ENCODE data around the gene MAST4. TPM values are rescaled to one million over a fixed set of nuclear protein-coding genes. Genes with fewer than 3 reads are reported as not detected.

MAST4 gene
- total and polyA plus RNA-seq, 2 of the 13 experiments (the other 11 are each of a cell fraction or from before 2014, with no cell fraction given) = 3.4 to 3.7 TPM

DNA sequence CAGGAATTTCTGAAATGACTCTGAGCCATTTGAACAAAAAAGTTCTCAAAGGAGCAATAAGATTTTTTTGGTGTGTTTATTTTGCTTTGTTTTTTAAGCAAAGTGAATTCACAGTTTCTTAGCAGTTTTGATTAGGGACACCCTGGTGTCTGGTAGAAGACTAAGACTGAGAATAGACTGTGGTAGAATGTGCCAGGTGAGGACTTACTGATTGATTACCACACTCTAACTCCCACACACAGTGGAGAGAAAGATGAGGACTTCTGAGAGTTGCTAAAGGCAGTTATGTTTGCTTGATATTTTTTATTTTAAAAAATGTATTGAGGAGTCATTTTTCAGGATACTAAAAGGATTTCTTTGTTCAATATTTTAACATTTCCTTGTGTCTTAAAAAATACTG lies 425.3 kb downstream of the MAST4 start (continued):
- TF ChIP-seq, protein P1, sequence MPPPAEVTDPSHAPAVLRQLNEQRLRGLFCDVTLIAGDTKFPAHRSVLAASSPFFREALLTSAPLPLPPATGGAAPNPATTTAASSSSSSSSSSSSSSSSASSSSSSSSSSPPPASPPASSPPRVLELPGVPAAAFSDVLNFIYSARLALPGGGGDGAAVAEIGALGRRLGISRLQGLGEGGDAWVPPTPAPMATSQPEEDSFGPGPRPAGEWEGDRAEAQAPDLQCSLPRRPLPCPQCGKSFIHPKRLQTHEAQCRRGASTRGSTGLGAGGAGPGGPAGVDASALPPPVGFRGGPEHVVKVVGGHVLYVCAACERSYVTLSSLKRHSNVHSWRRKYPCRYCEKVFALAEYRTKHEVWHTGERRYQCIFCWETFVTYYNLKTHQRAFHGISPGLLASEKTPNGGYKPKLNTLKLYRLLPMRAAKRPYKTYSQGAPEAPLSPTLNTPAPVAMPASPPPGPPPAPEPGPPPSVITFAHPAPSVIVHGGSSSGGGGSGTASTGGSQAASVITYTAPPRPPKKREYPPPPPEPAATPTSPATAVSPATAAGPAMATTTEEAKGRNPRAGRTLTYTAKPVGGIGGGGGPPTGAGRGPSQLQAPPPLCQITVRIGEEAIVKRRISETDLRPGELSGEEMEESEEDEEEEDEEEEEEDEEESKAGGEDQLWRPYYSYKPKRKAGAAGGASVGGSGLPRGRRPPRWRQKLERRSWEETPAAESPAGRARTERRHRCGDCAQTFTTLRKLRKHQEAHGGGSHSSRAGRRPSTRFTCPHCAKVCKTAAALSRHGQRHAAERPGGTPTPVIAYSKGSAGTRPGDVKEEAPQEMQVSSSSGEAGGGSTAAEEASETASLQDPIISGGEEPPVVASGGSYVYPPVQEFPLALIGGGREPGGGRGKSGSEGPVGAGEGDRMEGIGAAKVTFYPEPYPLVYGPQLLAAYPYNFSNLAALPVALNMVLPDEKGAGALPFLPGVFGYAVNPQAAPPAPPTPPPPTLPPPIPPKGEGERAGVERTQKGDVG (CRISPR knock-in tag; IDR thresholded peaks at IDR 0.05; ENCODE audit: borderline replicate concordance) = no peak
- TF ChIP-seq MAFF (IDR thresholded peaks at IDR 0.05; ENCODE audit: low read depth, low read length) (no peak), SRSF1 (optimal IDR thresholded peaks at IDR 0.05; ENCODE audit: low read depth, low read length) (no peak)

DNA sequence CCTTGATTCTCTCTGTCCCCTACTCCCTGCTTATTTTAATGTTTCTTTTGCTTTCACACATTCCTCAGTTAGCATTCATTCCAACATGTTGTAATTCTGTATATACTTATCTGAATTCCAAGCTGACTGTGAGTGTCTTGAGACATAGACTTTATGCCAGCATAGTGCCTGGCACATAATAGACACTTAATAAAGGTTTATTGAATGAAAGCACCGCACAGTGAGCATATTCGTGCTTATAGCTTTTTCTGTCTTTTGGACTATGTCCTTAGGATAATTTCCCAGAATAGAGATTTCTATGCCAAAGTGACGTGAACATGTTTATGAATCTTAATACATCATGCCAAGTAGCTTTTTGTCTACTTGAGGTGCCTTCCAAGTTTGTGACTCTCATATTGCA lies 425.8 kb downstream of the MAST4 start:
- no peaks in the 10 kb centered on the region for H3K79me2 ChIP-seq (ENCODE audit: insufficient read depth, low read length)

More for the DNA sequence above, 425.8 kb downstream of the MAST4 start:
- H3K4me1 ChIP-seq (ENCODE audit: insufficient read depth, low read length) = no peaks in the 10 kb centered on the region
- FAIRE-seq (no peak), DNase-seq (ENCODE audit: low spot score) (no peak), ATAC-seq (no peak)
- H3K9me3 ChIP-seq (ENCODE audit: low read length) = no peaks in the 10 kb centered on the region
- TF ChIP-seq MTF2 (CRISPR knock-in tag; IDR thresholded peaks at IDR 0.05; ENCODE audit: borderline replicate concordance) (no peak), ZFP1 (CRISPR knock-in tag; IDR thresholded peaks at IDR 0.05) (no peak), AGO1 (IDR thresholded peaks at IDR 0.05; ENCODE audit: low read depth, low read length, poor library complexity, severe bottlenecking) (no peak), PCBP2 (optimal IDR thresholded peaks at IDR 0.05; ENCODE audit: low read depth, low read length, poor library complexity, severe bottlenecking) (no peak), MAFG (CRISPR knock-in tag; IDR thresholded peaks at IDR 0.05) (no peak), REXO4 (CRISPR knock-in tag; IDR thresholded peaks at IDR 0.05; ENCODE audit: borderline replicate concordance) (no peak), XBP1 (CRISPR knock-in tag; IDR thresholded peaks at IDR 0.05) (no peak), ARNT2 (CRISPR knock-in tag; IDR thresholded peaks at IDR 0.05; ENCODE audit: low read depth) (no peak)
- TF ChIP-seq, protein P2, sequence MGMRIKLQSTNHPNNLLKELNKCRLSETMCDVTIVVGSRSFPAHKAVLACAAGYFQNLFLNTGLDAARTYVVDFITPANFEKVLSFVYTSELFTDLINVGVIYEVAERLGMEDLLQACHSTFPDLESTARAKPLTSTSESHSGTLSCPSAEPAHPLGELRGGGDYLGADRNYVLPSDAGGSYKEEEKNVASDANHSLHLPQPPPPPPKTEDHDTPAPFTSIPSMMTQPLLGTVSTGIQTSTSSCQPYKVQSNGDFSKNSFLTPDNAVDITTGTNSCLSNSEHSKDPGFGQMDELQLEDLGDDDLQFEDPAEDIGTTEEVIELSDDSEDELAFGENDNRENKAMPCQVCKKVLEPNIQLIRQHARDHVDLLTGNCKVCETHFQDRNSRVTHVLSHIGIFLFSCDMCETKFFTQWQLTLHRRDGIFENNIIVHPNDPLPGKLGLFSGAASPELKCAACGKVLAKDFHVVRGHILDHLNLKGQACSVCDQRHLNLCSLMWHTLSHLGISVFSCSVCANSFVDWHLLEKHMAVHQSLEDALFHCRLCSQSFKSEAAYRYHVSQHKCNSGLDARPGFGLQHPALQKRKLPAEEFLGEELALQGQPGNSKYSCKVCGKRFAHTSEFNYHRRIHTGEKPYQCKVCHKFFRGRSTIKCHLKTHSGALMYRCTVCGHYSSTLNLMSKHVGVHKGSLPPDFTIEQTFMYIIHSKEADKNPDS (CRISPR knock-in tag; IDR thresholded peaks at IDR 0.05) = no peak
- TF ChIP-seq, protein P3, sequence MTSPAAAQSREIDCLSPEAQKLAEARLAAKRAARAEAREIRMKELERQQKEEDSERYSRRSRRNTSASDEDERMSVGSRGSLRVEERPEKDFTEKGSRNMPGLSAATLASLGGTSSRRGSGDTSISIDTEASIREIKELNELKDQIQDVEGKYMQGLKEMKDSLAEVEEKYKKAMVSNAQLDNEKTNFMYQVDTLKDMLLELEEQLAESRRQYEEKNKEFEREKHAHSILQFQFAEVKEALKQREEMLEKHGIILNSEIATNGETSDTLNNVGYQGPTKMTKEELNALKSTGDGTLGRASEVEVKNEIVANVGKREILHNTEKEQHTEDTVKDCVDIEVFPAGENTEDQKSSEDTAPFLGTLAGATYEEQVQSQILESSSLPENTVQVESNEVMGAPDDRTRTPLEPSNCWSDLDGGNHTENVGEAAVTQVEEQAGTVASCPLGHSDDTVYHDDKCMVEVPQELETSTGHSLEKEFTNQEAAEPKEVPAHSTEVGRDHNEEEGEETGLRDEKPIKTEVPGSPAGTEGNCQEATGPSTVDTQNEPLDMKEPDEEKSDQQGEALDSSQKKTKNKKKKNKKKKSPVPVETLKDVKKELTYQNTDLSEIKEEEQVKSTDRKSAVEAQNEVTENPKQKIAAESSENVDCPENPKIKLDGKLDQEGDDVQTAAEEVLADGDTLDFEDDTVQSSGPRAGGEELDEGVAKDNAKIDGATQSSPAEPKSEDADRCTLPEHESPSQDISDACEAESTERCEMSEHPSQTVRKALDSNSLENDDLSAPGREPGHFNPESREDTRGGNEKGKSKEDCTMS (CRISPR knock-in tag; conservative IDR thresholded peaks at IDR 0.05) = no peak
- H3K9ac ChIP-seq (ENCODE audit: insufficient read depth, low read depth, low read length) = no peak overlapping the region
- BruUV-seq (replicated peaks) = no TSS peak
- H2AFZ ChIP-seq (ENCODE audit: low read length) = no peak overlapping the region
- ChIA-PET POLR2A (no interaction called here), CTCF (ENCODE audit: low intra/inter-chr PET ratio, low total read pairs) (no interaction called here)
- no peaks in the 10 kb centered on the region for H3K36me3 ChIP-seq (replicated peaks in 1 of 2; ENCODE audit: control insufficient read depth in 1 of 2, insufficient read depth in 2 of 2, low read length in 2 of 2)
- 96% methylated on average over 3 of the region's 3 CpGs for WGBS (ENCODE audit: low lambda C conversion rate)
- no peaks in the 10 kb centered on the region for H4K20me1 ChIP-seq (ENCODE audit: insufficient read depth, low read length)
- no peak overlapping the region for H3K4me3 ChIP-seq (replicated peaks in 1 of 3; ENCODE audit: insufficient read depth in 1 of 3, low read depth in 2 of 3, low read length in 3 of 3)
- in situ Hi-C loops (cut with HindIII; ENCODE audit: extremely low pct_ligation_motif_present, low pct_unique_long_range_greater_than_20kb) = no loop called here
- no peak overlapping the region for H3K27ac ChIP-seq (ENCODE audit: extremely low read length, insufficient read depth, low read length)
- H3K4me2 ChIP-seq (ENCODE audit: low read depth, low read length) = no peak overlapping the region
- intact Hi-C loops (cut with micrococcal nuclease; ENCODE audit: unreplicated experiment) = no loop called here
- H3K27me3 ChIP-seq (ENCODE audit: control insufficient read depth in 1 of 2, insufficient read depth in 2 of 2, low read length in 2 of 2) = no peaks in the 10 kb centered on the region

All from HepG2 (cell line).